Gastrocnemius medialis (tissue), 4 donors: ENCODE measurements around the gene TMEM86B. TPM values are rescaled to one million over a fixed set of nuclear protein-coding genes. Genes with fewer than 3 reads are reported as not detected.

Experiments used
- ATAC-seq, 2 donors: fragments of 150-250 bp; one replicate each; pipeline ENCODE4 v1.9.1; 2016
- DNase-seq, 2 donors: peaks; one replicate each; pipeline ENCODE4 v3.0.0-alpha.2; 2019
- H3K27ac ChIP-seq, 4 donors: fragments of 200-600 bp; sonication (generic); 1 replicate in 1 of 4; 2 replicates in 3 of 4; pipeline ENCODE4 v1.5.1; 2016 to 2018; ENCODE audit warnings: mild to moderate bottlenecking in 2 of 4, moderate library complexity in 1 of 4
- H3K27me3 ChIP-seq, 3 donors: fragments of 200-600 bp; sonication (generic) in 2 of 3; 1 replicate in 1 of 3; 2 replicates in 2 of 3; pipeline versions ENCODE4 v1.5.1 to v1.6.0; 2016 to 2019; ENCODE audit warnings: mild to moderate bottlenecking in 1 of 3, moderate library complexity in 1 of 3
- H3K36me3 ChIP-seq, 2 donors: fragments of 200-600 bp; sonication (generic) in 1 of 2; one replicate each; pipeline ENCODE4 v1.5.1; 2017 to 2018
- H3K4me1 ChIP-seq, 2 donors: fragments of 200-600 bp; sonication (generic) in 1 of 2; one replicate each; pipeline ENCODE4 v1.5.1; 2016 to 2017; ENCODE audit warnings: mild to moderate bottlenecking in 2 of 2
- H3K4me3 ChIP-seq, 4 donors: fragments of 200-600 bp; sonication (generic) in 3 of 4; 1 replicate in 1 of 4; 2 replicates in 3 of 4; pipeline ENCODE4 v1.5.1; 2016 to 2019; ENCODE audit warnings: mild to moderate bottlenecking in 2 of 4
- H3K9me3 ChIP-seq, 3 donors: fragments of 200-600 bp; sonication (generic) in 2 of 3; 1 replicate in 1 of 3; 2 replicates in 2 of 3; pipeline ENCODE4 v1.5.1; 2016 to 2019
- CTCF ChIP-seq, 5 experiments: fragments of 450-650 bp in 3 of 5; fragments of 200-600 bp in 2 of 5; sonication (generic) in 2 of 5; IDR thresholded peaks in 4 of 5; conservative IDR thresholded peaks in 1 of 5; 1 replicate in 4 of 5; 2 replicates in 1 of 5; pipeline ENCODE4 v1.5.1; 2016 to 2019; ENCODE audit warnings: antibody characterized with exemption in 5 of 5, mild to moderate bottlenecking in 3 of 5, moderate library complexity in 3 of 5
- POLR2A ChIP-seq, 2 donors: fragments of 450-650 bp; IDR thresholded peaks; one replicate each; pipeline ENCODE4 v1.6.1; 2017; ENCODE audit warnings: antibody characterized with exemption in 2 of 2, mild to moderate bottlenecking in 2 of 2, moderate library complexity in 2 of 2
- in situ Hi-C, 4 donors: fragments of 200-750 bp; cut with MboI; loops; one replicate each; pipeline versions ENCODE4 v1.15.0 to v1.8.0; 2017; ENCODE audit warnings: low sequenced_read_pairs in 4 of 4
- intact Hi-C: fragments of 100-400 bp; cut with DNase I; formaldehyde crosslinking; loops from one replicate; pipeline ENCODE4 v1.15.1; 2023; ENCODE audit warnings: low total_unique reads
- total RNA-seq, 4 donors: library from RNA; depleted of rRNA; stranded (reverse); fragments of >200 nt; gene quantifications; one replicate each; pipeline versions ENCODE4 v1.1.0 to v1.2.3, GENCODE V29; 2016

The TMEM86B gene
- total RNA-seq, 4 donors from 2014 or later, result 0.87 to 5.0 (median 1.7) TPM

GRCh38 chr19:55189403-55189835, 39.1 kb downstream of the TMEM86B start:
- intact Hi-C loops (no loop called here), in situ Hi-C loops (no loop called here)
- no peak overlapping the region for H3K27ac ChIP-seq
- no peaks in the 10 kb centered on the region for H3K9me3 ChIP-seq
- H3K4me1 ChIP-seq, result no peaks in the 10 kb centered on the region
- TF ChIP-seq CTCF (IDR thresholded peaks at IDR 0.05 in 4 of 5, conservative IDR thresholded peaks at IDR 0.05 in 1 of 5) (no peak), POLR2A (IDR thresholded peaks at IDR 0.05) (no peak)
- H3K36me3 ChIP-seq, result no peaks in the 10 kb centered on the region
- peaks cover 7 to 8% (median 8%) of the 10 kb centered on the region in 3 donors for H3K27me3 ChIP-seq
- DNase-seq (peak in 1 of 2 donors; percentile 33), ATAC-seq (peak in 1 of 2 donors; percentile 26)
- H3K4me3 ChIP-seq, result no peak overlapping the region

- H3K27ac ChIP-seq, result no peak overlapping the region
- no peaks in the 10 kb centered on the region for H3K36me3 ChIP-seq
- no peak overlapping the region for H3K4me3 ChIP-seq
- TF ChIP-seq CTCF (IDR thresholded peaks at IDR 0.05 in 4 of 5, conservative IDR thresholded peaks at IDR 0.05 in 1 of 5), result no peak
- TF ChIP-seq POLR2A (IDR thresholded peaks at IDR 0.05), result no peak
- intact Hi-C loops, result no loop called here
- in situ Hi-C loops, result no loop called here
- peaks cover 7 to 8% (median 8%) of the 10 kb centered on the region in 3 donors for H3K27me3 ChIP-seq
- no peaks in the 10 kb centered on the region for H3K9me3 ChIP-seq
- no peaks in the 10 kb centered on the region for H3K4me1 ChIP-seq
- no peak for DNase-seq
- ATAC-seq, result no peak
Measured at GRCh38 chr19:55188625-55189024, 39.9 kb downstream of the TMEM86B start.

GRCh38 chr19:55186080-55186479, 42.5 kb downstream of the TMEM86B start:
- no peak for ATAC-seq
- peaks cover 19 to 25% (median 25%) of the 10 kb centered on the region in 3 donors for H3K27me3 ChIP-seq
- no peak overlapping the region for H3K4me3 ChIP-seq
- in situ Hi-C loops, result no loop called here
- no peaks in the 10 kb centered on the region for H3K36me3 ChIP-seq
- no peak for DNase-seq
- H3K9me3 ChIP-seq, result no peaks in the 10 kb centered on the region
- H3K27ac ChIP-seq, result no peak overlapping the region
- no peaks in the 10 kb centered on the region for H3K4me1 ChIP-seq
- TF ChIP-seq CTCF (IDR thresholded peaks at IDR 0.05 in 4 of 5, conservative IDR thresholded peaks at IDR 0.05 in 1 of 5) (no peak), POLR2A (IDR thresholded peaks at IDR 0.05) (no peak)
- intact Hi-C loops, result no loop called here

GRCh38 chr19:55181740-55182139, 46.8 kb downstream of the TMEM86B start:
- Histone ChIP-seq H3K9me3 (no peaks in the 10 kb centered on the region), H3K27ac (no peak overlapping the region), H3K4me1 (peaks cover 6 to 8% of the 10 kb centered on the region in 2 donors), H3K36me3 (no peaks in the 10 kb centered on the region), H3K27me3 (peaks cover 62 to 66% (median 65%) of the 10 kb centered on the region in 3 donors), H3K4me3 (no peak overlapping the region)
- ATAC-seq, result no peak
- intact Hi-C loops, result no loop called here
- TF ChIP-seq POLR2A (IDR thresholded peaks at IDR 0.05) (no peak), CTCF (IDR thresholded peaks at IDR 0.05 in 4 of 5, conservative IDR thresholded peaks at IDR 0.05 in 1 of 5) (no peak)
- no peak for DNase-seq
- in situ Hi-C loops, result no loop called here
